GM12892 (cell line): Measurements from ENCODE around the gene LGALS13.

ENCODE experiments used
- POLR2A ChIP-seq: IDR thresholded peaks from 2 replicates; pipeline ENCODE4 v1.6.1; 2011; ENCODE audit warnings: low read depth, low read length, control low read depth
- POLR2AphosphoS5 ChIP-seq: IDR thresholded peaks from 2 replicates; pipeline ENCODE4 v1.6.1; 2011; ENCODE audit warnings: low read depth, low read length, control low read depth

DNA sequence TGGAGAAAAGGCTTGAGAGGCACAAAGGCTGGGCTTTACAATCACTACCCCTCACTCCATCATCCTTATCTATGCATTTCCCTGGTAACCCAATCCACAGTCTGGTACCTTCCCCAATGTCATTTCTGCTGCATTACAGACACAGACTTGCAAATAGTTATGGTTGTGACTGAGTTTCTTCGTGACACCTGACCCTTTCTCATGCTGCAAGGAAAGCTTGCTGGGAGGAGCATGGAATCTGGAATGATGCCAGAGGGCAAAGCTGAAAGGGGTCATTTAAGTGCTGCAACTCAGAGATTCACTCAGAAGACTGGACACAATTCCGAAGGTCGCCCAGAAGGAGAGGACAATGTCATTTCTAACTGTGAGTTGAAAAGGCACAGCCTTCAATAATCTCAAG is 53.3 kb downstream of the LGALS13 start, which contains the start of gene LGALS16:
- TF ChIP-seq POLR2AphosphoS5 (no peak), POLR2A (no peak)
